Stimulated activated CD4-positive, alpha-beta T cell treated with anti-CD3 and anti-CD28 coated beads, Interleukin-15, amount 100 ng/mL, for 48 hours (primary cell): ENCODE data around the gene TRIM74.
"Not testable (repeated sequence)": the region's sequence is repeated elsewhere in the genome, so short reads cannot be mapped to it uniquely, and the experiment has no call there.

ENCODE experiments used
- DNase-seq, 2 donors: peaks; one replicate each; pipeline ENCODE4 v3.0.0-alpha.2; 2020; ENCODE audit warnings: low read depth in 2 of 2

TRIM74 gene

DNA sequence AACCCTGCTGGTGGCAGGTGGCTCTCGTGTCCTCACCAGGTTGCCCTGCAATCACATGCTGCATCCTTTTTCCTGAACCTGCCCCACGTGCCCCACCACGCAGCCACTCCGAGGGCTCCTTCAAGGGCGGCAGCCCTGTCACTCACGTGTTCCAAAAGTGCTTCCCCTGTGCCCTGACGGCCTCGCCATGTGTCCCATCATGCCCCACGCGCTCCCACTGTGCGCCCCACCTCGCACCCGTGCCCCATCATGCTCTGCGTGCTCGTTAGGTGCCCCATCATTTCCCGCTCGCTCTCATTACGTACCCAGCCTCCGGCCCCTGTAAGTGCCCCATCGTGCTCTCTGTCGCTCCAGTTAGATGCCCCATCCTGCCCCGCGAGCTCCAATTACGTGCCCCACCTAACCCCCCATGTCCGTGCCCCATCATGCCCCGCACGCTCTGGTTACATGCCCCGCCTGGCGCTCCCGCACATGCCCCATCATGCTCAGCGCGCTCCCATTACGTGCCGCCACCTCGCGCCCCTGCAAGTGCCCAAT, at the start of gene TRIM74:
TRIM74 (minus strand) TSS at position 487 of the 537 bp plus-strand sequence. CDS start 3,309 bp downstream, outside the sequence.
- DNase-seq, result not testable (repeated sequence)

GRCh38 chr7:73006491-73006890, 37.2 kb upstream of the TRIM74 start:
- DNase-seq, result not testable (repeated sequence)

DNA sequence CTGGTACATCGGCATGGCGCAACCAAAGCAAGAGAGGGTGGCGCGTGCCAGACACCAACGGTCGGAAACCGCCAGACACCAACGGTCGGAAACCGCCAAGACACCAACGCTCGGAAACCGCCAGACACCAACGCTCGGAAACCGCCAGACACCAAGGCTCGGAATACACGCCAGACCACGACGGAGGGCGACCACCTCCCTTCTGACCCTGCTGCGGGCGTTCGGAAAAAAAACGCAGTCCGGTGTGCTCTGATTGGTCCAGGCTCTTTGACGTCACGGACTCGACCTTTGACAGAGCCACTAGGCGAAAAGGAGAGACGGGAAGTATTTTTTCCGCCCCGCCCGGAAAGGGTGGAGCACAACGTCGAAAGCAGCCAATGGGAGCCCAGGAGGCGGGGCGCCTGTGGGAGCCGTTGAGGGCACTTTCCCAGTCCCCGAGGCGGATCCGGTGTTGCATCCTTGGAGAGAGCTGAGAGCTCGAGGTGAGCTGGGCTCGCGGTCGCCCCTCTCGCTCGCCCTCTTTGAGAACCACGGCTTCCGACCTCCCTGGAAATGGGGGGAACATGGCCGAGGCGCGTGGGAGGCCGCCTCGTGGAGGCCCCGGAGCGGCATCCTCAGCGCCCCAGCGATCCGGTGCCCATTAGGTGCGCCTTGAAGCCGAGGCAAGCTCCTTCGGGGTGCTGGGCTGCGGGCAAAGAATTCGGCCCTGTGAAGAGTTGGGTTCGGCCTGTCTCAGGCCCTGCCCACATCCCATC, 36.6 kb upstream of the TRIM74 start:
- DNase-seq, result peak; percentile 82 to 91

DNA sequence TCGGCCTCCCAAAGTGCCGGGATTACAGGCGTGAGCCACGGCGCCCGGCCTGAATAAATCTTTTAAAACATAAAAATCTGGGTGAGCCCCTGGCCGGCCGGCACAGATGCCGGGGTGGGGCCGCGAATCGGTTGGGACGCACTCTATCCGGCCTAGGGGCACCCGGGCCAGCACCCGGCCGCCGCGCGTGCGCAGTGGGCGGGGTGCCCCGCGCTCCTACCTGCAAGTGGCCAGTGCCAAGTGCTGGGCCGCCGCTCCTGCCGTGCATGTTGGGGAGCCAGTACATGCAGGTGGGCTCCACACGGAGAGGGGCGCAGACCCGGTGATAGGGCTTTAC, 36.1 kb upstream of the TRIM74 start:
- peak; percentile 40 to 56 for DNase-seq

DNA sequence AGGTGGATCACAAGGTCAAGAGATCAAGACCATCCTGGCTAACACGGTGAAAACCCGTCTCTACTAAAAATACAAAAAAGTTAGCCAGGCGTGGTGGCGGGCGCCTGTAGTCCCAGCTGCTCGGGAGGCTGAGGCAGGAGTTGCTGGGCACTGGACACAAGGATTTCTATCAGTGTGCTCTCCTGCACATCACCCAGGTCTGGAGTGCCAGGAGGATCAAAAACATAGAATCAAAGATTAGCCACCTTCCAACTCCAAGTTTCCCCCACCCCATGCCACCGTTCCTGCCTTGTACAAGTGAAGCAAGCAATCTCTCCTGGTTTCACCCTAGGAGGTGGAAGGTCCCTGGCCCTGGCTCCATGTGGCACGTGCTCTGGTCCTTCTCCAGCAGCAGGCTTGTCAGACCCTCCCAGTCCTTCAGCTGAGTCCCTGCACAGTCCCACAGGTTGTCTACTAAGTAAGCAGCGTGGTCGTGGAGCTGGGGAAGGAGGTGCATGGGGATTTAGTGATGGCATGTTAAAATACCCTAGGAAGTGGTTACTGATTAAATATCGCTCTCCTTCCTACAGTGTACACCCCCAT, 28.7 kb upstream of the TRIM74 start:
- DNase-seq, result not testable (repeated sequence)

DNA sequence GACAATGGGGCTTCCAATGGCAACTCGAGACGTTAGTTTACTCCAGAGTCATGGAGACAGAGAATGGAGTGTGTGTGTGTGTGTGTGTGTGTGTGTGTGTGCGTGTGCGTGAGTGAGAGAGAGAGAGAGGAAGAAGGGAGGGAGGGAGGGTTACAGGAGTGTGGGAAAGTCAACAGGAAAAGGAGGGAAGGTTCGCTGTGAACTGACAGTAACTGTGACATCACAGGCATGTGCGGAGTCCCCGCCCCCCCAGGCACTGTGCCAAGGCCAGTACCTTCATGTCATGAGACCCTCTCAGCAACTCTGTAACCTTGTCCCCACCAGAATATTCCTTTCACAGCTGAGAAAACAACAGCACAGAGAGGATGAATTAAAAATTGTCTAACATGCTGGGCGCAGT, 28.2 kb upstream of the TRIM74 start:
- not testable (repeated sequence) for DNase-seq

DNA sequence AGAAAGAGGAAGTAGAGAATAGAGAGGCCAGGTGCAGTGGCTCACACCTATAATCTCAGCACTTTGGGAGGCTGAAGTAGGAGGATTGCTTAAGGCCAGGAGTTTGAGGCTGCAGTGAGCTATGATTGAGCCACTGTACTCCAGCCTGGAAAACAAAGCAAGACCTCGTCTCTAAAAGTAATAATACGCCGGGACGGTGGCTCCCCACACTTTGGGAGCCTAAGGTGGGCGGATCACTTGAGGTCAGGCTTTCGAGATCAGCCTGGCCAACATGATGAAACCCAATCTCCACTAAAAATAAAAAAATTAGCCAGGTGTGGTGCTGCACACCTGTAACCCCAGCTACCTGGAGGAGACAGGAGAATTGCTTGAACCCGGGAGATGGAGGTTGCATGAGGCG, 26.2 kb upstream of the TRIM74 start:
- not testable (repeated sequence) for DNase-seq

DNA sequence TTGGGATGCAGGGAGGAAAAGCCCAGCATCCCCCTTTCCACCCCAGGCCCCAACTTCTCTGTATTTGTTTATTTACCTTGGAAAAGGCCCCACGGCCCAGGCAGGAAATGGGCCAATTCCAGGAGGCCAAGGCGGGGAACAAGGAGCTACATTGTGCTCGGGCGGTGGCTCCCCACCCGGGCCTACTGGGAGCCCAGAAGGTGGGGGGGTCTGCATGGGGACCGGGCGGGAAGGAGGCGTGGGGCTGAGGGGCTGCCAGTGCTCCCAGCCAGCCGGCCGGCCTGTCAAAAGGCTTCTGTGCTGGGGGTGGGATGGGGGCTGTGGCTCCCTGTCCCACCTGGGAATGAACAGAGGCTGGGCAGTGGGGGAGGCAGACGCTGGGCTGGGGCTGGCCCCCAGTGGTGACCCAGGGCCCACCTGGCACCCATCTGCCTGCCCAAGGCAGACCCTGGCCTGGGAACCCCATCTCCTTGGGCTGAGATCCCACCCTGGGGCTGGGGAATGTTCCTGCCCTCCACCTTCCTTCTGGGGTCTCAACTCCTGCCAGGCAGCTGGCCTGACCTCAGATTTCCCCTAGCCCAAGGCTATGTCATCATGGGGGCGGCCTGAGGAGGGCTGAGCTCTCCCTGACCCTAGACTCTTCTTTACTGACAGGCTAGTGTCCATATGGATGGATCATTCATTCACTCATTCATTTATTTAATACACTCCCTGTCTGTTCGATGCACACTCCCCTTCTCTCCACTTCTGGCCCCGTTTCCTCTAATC, 21.1 kb upstream of the TRIM74 start:
- DNase-seq, result not testable (repeated sequence)

- not testable (repeated sequence) for DNase-seq
Measured at GRCh38 chr7:72982084-72982483, 12.8 kb upstream of the TRIM74 start.

DNA sequence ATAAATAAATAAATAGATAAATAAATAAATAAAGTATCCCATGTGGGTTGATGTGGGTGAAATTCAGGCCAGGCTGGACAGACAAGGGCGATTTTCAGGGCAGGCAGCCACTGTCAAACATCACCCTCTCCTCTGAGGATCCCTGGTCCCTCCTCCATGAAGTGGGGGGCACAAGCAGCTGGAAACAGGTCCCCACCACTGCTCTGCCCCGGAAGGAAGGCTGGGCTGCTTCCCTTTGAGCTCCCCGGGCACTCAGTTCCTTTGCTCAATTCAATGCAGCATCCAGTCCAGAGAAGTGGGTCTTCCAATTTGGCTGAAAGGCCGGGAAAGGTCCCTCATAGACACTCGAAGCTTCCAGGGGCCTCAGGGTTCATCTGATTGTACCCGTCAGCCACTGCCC, 11.1 kb upstream of the TRIM74 start:
- DNase-seq, result not testable (repeated sequence)

DNA sequence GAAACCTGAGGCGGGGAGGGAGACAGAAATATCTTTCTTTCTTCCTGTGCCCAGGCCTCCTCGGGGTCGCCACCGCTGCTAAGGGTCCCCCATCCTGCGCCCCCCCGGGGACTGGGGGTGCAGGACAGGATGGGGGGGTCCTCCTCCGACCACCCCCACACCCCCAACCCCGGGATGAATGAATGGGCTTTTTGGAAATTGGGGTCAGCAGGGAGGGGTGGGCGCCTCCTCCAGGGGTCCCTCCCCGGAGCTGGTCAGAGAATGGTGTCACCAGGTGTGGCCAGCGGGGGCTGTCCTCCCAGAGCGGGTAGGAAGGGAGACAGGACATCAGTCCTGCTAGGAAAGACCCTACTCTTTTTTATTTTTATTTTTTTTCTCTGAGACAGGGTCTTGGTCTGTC, 7.2 kb upstream of the TRIM74 start:
- DNase-seq, result not testable (repeated sequence)

DNA sequence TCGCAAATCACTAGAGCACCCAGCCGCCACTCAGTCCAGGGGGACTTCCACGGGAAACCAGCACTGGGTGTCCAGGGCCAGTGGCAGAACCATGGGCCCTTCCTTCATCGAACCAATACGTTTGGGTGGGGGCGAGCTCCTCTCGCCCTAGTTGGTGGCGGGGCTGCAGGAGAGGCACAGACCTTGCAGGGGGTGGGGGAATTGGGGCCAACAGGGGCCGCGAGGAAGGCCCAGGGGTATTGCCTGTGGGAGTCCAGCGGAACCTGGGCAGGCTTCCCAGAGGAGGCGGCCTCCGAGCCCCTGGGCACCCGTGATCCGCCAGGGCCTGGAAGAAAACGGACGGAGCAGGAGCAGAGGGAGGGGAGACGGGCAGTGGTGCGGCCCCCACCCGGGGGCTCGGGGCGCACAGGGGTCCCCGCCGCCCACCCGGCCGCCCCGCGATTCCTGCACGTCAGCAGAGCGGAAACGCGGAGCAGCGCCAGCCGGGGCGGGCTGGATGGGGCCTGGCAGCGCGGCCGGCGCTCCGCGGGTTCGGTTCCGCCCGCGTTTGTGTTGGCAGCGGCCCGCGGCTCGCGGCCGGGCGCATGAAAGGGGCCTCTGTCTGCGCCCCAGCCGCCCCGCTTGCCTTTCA, 6.5 kb upstream of the TRIM74 start:
- DNase-seq, result not testable (repeated sequence)

DNA sequence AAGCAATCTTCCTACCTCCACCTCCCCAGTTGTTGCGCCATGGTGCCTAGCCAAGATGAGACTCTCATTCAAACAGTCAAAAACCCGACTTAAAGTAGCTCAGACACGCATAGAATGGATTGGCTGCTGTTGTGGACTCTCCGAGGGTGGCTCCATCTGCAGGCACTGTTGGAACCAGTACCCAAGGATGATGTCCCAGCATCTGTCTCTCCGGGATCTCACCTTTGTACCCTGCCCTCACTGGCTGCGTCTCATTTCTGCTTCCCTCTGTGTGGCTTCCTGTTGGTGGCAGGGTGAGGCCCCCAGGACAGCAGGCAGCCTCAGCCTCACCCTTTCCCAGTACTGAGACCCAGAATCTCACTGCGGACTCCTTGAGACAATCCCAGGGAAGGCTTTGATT, 5.5 kb upstream of the TRIM74 start:
- not testable (repeated sequence) for DNase-seq

DNA sequence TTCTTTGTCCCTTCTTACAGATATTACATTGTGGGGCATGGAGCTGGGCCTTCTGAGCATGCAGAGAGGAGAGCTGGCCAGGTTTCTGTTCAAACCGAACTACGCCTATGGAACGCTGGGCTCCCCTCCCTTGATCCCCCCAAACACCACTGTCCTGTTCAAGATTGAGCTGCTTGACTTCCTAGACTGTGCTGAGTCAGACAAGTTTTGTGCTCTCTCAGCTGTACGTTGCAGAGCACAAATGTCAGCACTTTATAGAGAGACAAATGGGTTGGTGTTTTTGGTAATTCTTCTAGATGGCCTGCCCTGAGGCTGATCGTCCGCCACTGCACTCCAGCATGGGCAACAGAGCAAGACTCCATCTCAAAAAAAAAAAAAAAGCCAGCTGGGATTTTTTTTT, 2.2 kb upstream of the TRIM74 start:
- not testable (repeated sequence) for DNase-seq

DNA sequence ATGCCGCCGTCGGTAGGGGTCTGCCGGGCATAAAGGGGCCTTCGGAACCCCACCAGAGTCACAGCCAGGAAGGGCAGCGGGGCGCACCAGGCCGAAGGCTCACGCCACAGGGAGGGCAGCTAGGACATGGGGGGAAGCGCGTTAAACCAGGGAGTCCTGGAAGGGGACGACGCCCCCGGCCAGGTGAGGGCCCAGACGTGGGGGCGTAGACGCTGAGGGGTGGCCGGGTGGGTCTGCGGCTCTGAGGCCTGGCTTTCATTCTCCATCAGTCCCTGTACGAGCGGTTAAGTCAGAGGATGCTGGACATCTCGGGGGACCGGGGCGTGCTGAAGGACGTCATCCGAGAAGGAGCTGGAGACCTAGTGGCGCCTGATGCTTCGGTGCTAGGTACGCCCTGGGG, 422 bp upstream of the TRIM74 start:
- not testable (repeated sequence) for DNase-seq

GRCh38 chr7:72966892-72967291, 2.4 kb downstream of the TRIM74 start:
- DNase-seq, result not testable (repeated sequence)

- DNase-seq, result not testable (repeated sequence)
Measured at GRCh38 chr7:72965186-72965975, 3.9 kb downstream of the TRIM74 start.

DNA sequence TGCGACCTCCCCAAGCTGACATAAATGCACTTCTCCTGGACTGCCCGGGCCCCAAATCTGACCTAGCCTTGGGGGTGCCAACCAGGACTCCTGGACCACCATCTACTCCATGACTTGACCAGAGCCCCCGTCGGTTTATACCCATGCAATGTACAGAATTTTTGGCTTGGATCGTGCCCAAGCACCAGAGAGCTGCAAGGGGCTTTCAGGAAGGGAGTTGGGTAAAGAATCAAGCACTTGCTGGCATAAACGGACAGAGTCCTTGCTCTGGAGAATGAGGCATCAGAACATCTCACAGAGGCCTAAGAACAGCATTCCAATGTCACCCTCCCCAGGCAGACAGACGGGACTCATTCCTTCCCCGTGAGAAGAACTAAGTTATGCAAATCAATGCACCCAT, 6.2 kb downstream of the TRIM74 start:
- not testable (repeated sequence) for DNase-seq

DNA sequence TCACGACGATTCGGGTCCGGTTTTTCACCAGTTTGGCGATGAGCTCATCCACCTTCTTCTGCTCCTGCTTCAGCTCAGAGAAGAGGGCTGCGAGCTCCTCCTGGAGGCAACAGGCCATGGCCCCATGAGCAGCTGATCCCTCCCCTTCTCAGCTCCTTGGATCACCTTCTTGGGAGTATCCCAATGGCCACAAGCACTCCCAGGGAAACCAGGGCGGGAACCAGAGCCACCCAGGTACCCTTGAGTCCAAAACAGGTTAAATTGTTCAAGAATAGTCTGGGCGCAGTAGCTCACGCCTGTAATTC, 8.0 kb downstream of the TRIM74 start:
- not testable (repeated sequence) for DNase-seq

DNA sequence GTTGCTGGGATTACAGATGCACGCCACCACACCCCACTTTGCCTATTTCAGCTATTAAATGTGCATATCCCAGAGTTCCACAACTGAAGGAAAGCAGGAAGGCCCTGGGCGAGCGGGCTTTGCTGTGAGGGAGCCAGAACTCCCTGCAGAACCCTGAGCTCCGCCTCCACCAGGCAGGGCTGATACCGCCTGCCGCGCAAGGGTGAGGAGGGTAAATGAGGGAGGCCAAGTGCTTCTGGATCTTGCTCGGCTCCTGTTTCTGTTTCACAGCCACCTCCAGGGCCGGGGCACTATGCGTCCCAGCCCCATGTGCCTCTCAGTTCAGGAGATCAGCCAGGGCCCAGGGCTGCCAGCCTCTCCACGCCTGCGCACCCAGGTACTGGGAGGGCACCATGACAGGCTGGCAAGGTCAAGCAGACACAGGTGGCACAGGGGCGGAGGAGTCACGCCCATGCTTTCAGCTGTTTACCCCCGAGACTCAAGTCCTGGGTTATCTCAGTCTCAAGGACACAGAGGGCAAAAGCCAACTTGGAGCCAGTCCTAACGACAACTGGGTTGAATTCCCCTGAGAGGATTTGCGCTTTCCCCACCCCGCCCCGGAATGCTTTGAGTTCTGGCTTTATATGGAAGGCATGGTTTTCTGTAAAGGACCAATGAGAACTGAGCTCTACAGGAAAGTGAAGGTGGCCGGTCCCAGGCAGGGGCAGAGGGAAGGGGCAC, 8.5 kb downstream of the TRIM74 start:
- not testable (repeated sequence) for DNase-seq

DNA sequence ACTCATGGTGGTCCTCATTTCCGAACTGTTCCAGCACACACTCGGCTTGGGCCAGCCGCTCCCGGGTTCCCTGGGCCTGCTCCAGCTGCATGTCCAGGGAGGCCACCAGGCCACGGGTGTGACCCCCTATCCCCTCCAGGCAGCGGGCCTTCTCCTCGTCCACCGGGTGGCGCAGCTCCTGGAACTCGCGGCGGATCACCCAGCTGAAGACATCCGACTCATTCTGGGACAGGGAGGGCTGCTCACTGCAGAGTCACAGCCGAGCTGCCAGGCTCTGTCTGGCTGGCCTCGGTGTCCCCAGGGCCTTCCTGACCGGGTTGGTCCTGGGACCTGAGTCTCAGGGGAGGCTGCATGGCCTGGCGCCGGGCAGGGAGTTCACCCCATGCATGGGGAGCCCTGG, 9.2 kb downstream of the TRIM74 start:
- not testable (repeated sequence) for DNase-seq
